AML-193 (cell line): ENCODE data around the gene ALDH1B1.

Source experiments
- DNase-seq, 2 experiments: peaks; one replicate each; lab custom pipeline; 2025; lab: John Stamatoyannopoulos, UW

The ALDH1B1 gene

GRCh38 chr9:38392235-38393127, at the start of gene ALDH1B1:
ALDH1B1 (plus strand) TSS chr9:38392702; CDS start chr9:38395749, 3,047 bp downstream.
- peak; percentile 67 to 71 for DNase-seq

GRCh38 chr9:38343037-38343436, 49.5 kb upstream of the ALDH1B1 start:
- DNase-seq = no peak

DNA sequence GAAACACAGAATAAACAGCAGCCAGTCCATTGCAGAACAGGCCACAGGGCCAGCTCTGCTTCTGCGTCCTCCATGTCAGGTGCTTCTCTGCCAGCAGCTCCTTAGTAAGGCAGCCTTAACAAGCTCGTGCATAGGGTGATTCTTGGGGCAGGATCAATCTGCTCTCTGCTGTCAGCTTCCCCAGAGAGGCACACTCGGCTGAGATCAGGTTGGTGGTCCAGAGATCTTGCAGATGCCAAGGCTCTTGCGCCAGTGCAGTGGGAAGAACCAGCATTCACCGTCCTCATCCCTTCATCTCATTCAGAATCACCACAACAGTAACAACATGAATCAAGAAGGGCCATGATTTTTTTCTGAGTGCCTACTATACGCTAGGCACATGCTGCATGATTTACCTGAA, 49.0 kb upstream of the ALDH1B1 start:
- DNase-seq = no peak

GRCh38 chr9:38344566-38345324, 47.8 kb upstream of the ALDH1B1 start:
- no peak for DNase-seq

DNA sequence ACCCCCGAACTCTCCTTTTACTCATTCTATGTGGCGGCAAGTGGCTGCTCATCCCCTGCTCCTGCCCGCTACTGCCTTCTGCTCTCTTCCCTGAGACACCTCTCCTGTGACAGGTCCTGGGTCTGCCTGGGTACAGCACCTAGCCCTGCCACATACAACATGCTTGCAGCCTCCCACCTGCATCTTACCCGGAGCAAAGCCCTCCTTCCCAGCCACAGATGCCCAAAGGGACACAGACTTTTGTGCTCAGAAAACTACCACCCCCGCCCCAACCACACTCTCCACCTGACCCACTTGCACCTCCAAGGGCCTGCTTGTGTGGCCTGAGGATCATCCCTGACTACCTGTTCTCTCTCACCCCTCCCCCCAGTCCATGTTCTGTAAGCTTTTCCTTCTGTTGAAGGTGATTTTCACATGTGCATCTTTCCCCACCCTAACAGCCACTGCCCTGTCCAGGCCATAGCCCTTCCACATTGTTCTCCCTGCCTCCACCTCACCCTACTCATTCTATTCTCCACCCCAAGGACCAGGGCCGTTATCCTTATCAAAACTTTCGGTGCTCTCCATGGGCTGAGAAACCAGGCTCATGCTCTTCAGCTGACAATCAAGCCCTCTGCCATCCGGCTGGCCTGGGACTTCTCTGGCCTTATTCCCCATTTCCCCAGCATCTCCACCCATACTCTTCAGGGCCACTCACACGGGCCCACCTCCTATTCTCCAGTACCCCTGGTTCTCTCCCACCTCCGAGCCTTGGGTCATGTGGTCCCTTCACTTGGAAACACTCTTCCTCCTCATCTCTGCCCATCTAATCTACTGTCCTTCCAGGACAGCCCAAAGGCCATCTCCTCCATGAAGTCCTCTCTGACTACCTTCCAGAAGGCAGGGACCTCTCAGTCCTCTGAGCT, 46.4 kb upstream of the ALDH1B1 start:
- no peak for DNase-seq

- DNase-seq = no peak
Measured at GRCh38 chr9:38346811-38347210, 45.7 kb upstream of the ALDH1B1 start.

DNA sequence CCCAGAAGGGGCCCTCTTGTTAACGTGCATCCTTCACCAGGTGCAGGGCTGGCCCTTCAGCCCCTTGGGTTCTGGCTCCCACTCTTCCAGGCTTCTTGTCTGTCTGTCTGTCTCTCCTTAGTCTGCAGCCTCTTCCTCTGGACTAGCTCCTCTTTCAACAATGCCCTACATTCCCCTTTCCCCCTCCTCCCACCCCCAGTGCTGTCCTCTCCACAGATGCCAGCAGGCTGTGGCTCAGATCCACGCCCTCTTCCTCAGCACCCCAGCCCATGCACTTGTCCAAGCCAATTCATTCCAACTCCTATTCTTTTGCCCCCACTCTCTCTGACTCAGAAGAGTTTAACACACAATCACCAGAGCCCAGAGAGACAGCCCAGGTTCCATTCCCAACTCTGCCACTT, 45.2 kb upstream of the ALDH1B1 start:
- no peak for DNase-seq

DNA sequence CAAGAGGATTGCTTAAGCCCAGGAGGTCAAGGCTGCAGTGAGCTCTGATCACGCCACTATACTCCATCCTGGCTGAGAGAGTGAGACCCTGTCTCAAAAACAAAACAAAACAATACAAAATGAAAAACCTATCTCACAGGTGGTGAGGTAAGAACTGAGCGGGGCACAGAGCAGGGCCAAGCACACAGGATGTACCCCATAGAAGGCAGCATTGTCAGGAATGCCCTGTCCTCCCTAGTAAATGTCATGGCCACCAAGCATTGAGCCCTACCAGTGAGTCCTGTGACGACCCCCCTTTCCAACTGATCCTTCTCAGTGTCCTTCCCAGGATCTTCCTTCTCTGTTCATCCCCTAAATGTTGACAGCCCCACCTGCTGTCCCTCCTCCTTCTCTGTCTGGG, 44.6 kb upstream of the ALDH1B1 start:
- no peak for DNase-seq

GRCh38 chr9:38350529-38350928, 42.0 kb upstream of the ALDH1B1 start:
- no peak for DNase-seq

GRCh38 chr9:38352530-38353328, 39.8 kb upstream of the ALDH1B1 start:
- DNase-seq = no peak

- no peak for DNase-seq
Measured at GRCh38 chr9:38355115-38355514, 37.4 kb upstream of the ALDH1B1 start.

- no peak for DNase-seq
Measured at GRCh38 chr9:38355517-38356120, 36.9 kb upstream of the ALDH1B1 start.

GRCh38 chr9:38356851-38357250, 35.7 kb upstream of the ALDH1B1 start:
- DNase-seq = no peak

- no peak for DNase-seq
Measured at GRCh38 chr9:38357350-38358114, 35.0 kb upstream of the ALDH1B1 start.

- no peak for DNase-seq
Measured at GRCh38 chr9:38358390-38359296, 33.9 kb upstream of the ALDH1B1 start.

DNA sequence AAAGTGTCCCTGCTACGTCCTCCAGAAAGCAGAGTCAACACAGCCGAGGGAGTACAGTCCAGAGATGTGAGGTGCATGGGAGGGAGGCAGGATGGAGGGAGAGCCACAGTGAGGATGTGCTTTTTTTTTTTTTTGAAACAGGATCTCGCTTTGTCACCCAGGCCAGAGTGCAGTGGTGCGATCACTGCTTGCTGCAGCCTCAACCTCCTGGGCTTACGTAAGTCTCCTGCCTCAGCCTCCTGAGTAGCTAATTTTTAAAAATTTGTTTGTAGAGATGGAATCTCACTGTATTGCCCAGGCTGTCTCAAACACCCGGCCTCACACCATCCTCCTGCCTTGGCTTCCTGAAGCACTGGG, 33.2 kb upstream of the ALDH1B1 start:
- DNase-seq = no peak

DNA sequence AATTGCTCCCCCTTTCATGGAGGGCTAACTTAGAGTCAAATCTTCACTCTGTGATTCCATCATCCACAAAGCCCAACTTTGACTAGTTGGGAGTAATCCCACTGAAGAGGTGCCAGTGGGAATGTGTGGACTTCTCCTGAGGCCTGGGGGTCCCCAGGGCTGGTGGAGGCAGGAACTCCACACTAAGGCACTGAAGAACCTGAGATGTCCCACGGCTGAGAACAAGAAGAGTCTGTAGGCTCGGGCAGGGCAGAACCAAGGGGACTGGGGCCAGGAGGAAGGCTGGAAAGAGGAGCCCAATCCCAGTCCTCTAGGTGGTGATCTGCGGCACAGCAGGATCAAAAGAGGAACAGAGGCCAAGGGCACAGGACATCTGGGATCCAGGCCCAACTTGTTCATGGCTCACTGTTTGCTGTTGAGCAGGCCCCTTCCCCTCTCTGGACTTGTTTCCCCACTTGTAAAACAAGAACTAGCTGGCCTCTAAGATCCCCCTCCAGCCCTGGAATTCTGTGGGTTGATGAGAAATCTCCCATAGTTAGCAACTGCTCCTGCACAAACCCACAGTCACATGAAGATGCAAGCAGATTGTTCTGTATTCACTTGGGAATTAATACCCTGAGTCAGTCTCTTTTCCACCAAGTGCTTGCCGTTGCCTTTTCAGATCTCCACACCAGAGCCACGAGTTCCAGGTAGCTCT, 32.7 kb upstream of the ALDH1B1 start:
- DNase-seq = no peak

- DNase-seq = no peak
Measured at GRCh38 chr9:38360839-38361472, 31.5 kb upstream of the ALDH1B1 start.
